ENCODE results near the gene TMEM132E. TPM values are rescaled to one million over a fixed set of nuclear protein-coding genes. Genes with fewer than 3 reads are reported as not detected.

Gene TMEM132E
- polyA plus RNA-seq, 6 donors from 2014 or later, result 0.05 TPM; not detected in 5

- H3K9me3 Mint-ChIP-seq, result peaks cover 0 to 5% (median 0%) of the 10 kb centered on the region in 7 donors
- DNase-seq (no peak), ATAC-seq (ENCODE audit: low read depth in 2 of 2) (no peak)
- peaks cover 55 to 92% (median 82%) of the 10 kb centered on the region in 3 donors for H3K27me3 Mint-ChIP-seq
- H3K4me1 Mint-ChIP-seq, result peaks cover 5 to 25% (median 22%) of the 10 kb centered on the region in 3 donors
- no peak overlapping the region for H3K27ac Mint-ChIP-seq
- H3K36me3 Mint-ChIP-seq, result no peaks in the 10 kb centered on the region
- H3K4me3 Mint-ChIP-seq, result peak overlapping the region in 4 of 8 donors; percentile 15 to 87 (median 79)
Observed at GRCh38 chr17:34578016-34578415, 1.4 kb upstream of the TMEM132E start.

GRCh38 chr17:34578656-34579016, 746 bp upstream of the TMEM132E start:
- Mint-ChIP-seq H3K36me3 (no peaks in the 10 kb centered on the region), H3K27me3 (peaks cover 58 to 92% (median 82%) of the 10 kb centered on the region in 3 donors), H3K27ac (no peak overlapping the region), H3K4me1 (peaks cover 5 to 25% (median 22%) of the 10 kb centered on the region in 3 donors), H3K4me3 (peak overlapping the region in 7 of 8 donors; percentile 67 to 87 (median 79)), H3K9me3 (peaks cover 0 to 5% (median 0%) of the 10 kb centered on the region in 7 donors)
- DNase-seq (no peak), ATAC-seq (ENCODE audit: low read depth in 2 of 2) (no peak)

- Mint-ChIP-seq H3K4me1 (peaks cover 5 to 25% (median 24%) of the 10 kb centered on the region in 3 donors), H3K36me3 (no peaks in the 10 kb centered on the region), H3K9me3 (peaks cover 0 to 2% (median 0%) of the 10 kb centered on the region in 7 donors), H3K27me3 (peaks cover 62 to 92% (median 82%) of the 10 kb centered on the region in 3 donors), H3K27ac (no peak overlapping the region), H3K4me3 (peak overlapping the region in 7 of 8 donors; percentile 35 to 79 (median 72))
- ATAC-seq (ENCODE audit: low read depth in 2 of 2) (no peak), DNase-seq (no peak)
Observed at GRCh38 chr17:34579979-34580684, 750 bp downstream of the TMEM132E start.

GRCh38 chr17:34580685-34581445, 1.5 kb downstream of the TMEM132E start:
- peaks cover 5 to 26% (median 25%) of the 10 kb centered on the region in 3 donors for H3K4me1 Mint-ChIP-seq
- peaks cover 62 to 94% (median 87%) of the 10 kb centered on the region in 3 donors for H3K27me3 Mint-ChIP-seq
- DNase-seq, result no peak
- peak overlapping the region in 1 of 6 donors; percentile 24 for H3K27ac Mint-ChIP-seq
- ATAC-seq (ENCODE audit: low read depth in 2 of 2), result no peak
- H3K4me3 Mint-ChIP-seq, result peak overlapping the region in 6 of 8 donors; percentile 22 to 79 (median 67)
- peaks cover 0 to 1% (median 0%) of the 10 kb centered on the region in 7 donors for H3K9me3 Mint-ChIP-seq
- no peaks in the 10 kb centered on the region for H3K36me3 Mint-ChIP-seq

- DNase-seq, result no peak
- peak overlapping the region in 1 of 6 donors; percentile 24 for H3K27ac Mint-ChIP-seq
- H3K4me3 Mint-ChIP-seq, result peak overlapping the region in 5 of 8 donors; percentile 20 to 79 (median 45)
- peaks cover 0 to 1% (median 0%) of the 10 kb centered on the region in 7 donors for H3K9me3 Mint-ChIP-seq
- peaks cover 57 to 92% (median 86%) of the 10 kb centered on the region in 3 donors for H3K27me3 Mint-ChIP-seq
- H3K4me1 Mint-ChIP-seq, result peaks cover 5 to 26% (median 25%) of the 10 kb centered on the region in 3 donors
- H3K36me3 Mint-ChIP-seq, result no peaks in the 10 kb centered on the region
- ATAC-seq (ENCODE audit: low read depth in 2 of 2), result no peak
Observed at GRCh38 chr17:34581446-34582184, 2.2 kb downstream of the TMEM132E start.

- ATAC-seq (ENCODE audit: low read depth in 2 of 2) (no peak), DNase-seq (no peak)
- H3K27ac Mint-ChIP-seq, result no peak overlapping the region
- peak overlapping the region in 6 of 8 donors; percentile 1 to 67 (median 26) for H3K4me3 Mint-ChIP-seq
- H3K36me3 Mint-ChIP-seq, result no peaks in the 10 kb centered on the region
- peaks cover 5 to 26% (median 25%) of the 10 kb centered on the region in 3 donors for H3K4me1 Mint-ChIP-seq
- peaks cover 0 to 1% (median 0%) of the 10 kb centered on the region in 7 donors for H3K9me3 Mint-ChIP-seq
- H3K27me3 Mint-ChIP-seq, result peaks cover 50 to 85% (median 79%) of the 10 kb centered on the region in 3 donors
Observed at GRCh38 chr17:34582185-34582900, 3.0 kb downstream of the TMEM132E start.

GRCh38 chr17:34582901-34583245, 3.5 kb downstream of the TMEM132E start:
- H3K36me3 Mint-ChIP-seq, result no peaks in the 10 kb centered on the region
- H3K9me3 Mint-ChIP-seq, result peaks cover 0 to under 1% (median 0%) of the 10 kb centered on the region in 7 donors
- H3K4me1 Mint-ChIP-seq, result peaks cover 5 to 26% (median 25%) of the 10 kb centered on the region in 3 donors
- H3K27ac Mint-ChIP-seq, result no peak overlapping the region
- ATAC-seq (ENCODE audit: low read depth in 2 of 2) (no peak), DNase-seq (no peak)
- peaks cover 47 to 83% (median 79%) of the 10 kb centered on the region in 3 donors for H3K27me3 Mint-ChIP-seq
- H3K4me3 Mint-ChIP-seq, result peak overlapping the region in 4 of 8 donors; percentile 1 to 67 (median 38)

GRCh38 chr17:34584805-34585416, 5.5 kb downstream of the TMEM132E start:
- H3K27me3 Mint-ChIP-seq, result peaks cover 52 to 82% (median 77%) of the 10 kb centered on the region in 3 donors
- no peak overlapping the region for H3K27ac Mint-ChIP-seq
- peaks cover 0 to 16% (median 12%) of the 10 kb centered on the region in 3 donors for H3K4me1 Mint-ChIP-seq
- no peak overlapping the region for H3K4me3 Mint-ChIP-seq
- DNase-seq, result no peak
- H3K36me3 Mint-ChIP-seq, result no peaks in the 10 kb centered on the region
- no peak for ATAC-seq (ENCODE audit: low read depth in 2 of 2)
- H3K9me3 Mint-ChIP-seq, result no peaks in the 10 kb centered on the region

GRCh38 chr17:34586346-34586846, 7.0 kb downstream of the TMEM132E start:
- DNase-seq (no peak), ATAC-seq (ENCODE audit: low read depth in 2 of 2) (no peak)
- peaks cover 0 to 14% (median 0%) of the 10 kb centered on the region in 3 donors for H3K4me1 Mint-ChIP-seq
- no peak overlapping the region for H3K27ac Mint-ChIP-seq
- H3K4me3 Mint-ChIP-seq, result no peak overlapping the region
- no peaks in the 10 kb centered on the region for H3K9me3 Mint-ChIP-seq
- H3K27me3 Mint-ChIP-seq, result peaks cover 65 to 85% (median 81%) of the 10 kb centered on the region in 3 donors
- H3K36me3 Mint-ChIP-seq, result no peaks in the 10 kb centered on the region

- H3K4me3 Mint-ChIP-seq, result no peak overlapping the region
Observed at GRCh38 chr17:34588266-34588665, 8.9 kb downstream of the TMEM132E start.

GRCh38 chr17:34589120-34589965, 10.0 kb downstream of the TMEM132E start:
- Mint-ChIP-seq H3K27ac (no peak overlapping the region), H3K27me3 (peaks cover 65 to 75% (median 68%) of the 10 kb centered on the region in 3 donors), H3K9me3 (peaks cover 0 to 2% (median 0%) of the 10 kb centered on the region in 7 donors), H3K4me1 (peaks cover 0 to 4% (median 0%) of the 10 kb centered on the region in 3 donors), H3K4me3 (no peak overlapping the region), H3K36me3 (no peaks in the 10 kb centered on the region)
- no peak for DNase-seq
- no peak for ATAC-seq (ENCODE audit: low read depth in 2 of 2)

More at GRCh38 chr17:34588266-34588665, 8.9 kb downstream of the TMEM132E start:
- ATAC-seq (ENCODE audit: low read depth in 2 of 2) (no peak), DNase-seq (no peak)
- no peaks in the 10 kb centered on the region for H3K36me3 Mint-ChIP-seq
- no peaks in the 10 kb centered on the region for H3K9me3 Mint-ChIP-seq
- peaks cover 0 to 4% (median 0%) of the 10 kb centered on the region in 3 donors for H3K4me1 Mint-ChIP-seq
- H3K27ac Mint-ChIP-seq, result no peak overlapping the region
- H3K27me3 Mint-ChIP-seq, result peaks cover 65 to 75% (median 68%) of the 10 kb centered on the region in 3 donors
